ENCODE results near the gene OSBP2. TPM values are rescaled to one million over a fixed set of nuclear protein-coding genes. Genes with fewer than 3 reads are reported as not detected.
A peak's percentile ranks its signal among the peaks of the same experiment; 100 is the strongest.

The OSBP2 gene
- total RNA-seq, 4 donors from 2014 or later = 3.7 to 8.7 (median 4.7) TPM

- TF ChIP-seq, protein P1, sequence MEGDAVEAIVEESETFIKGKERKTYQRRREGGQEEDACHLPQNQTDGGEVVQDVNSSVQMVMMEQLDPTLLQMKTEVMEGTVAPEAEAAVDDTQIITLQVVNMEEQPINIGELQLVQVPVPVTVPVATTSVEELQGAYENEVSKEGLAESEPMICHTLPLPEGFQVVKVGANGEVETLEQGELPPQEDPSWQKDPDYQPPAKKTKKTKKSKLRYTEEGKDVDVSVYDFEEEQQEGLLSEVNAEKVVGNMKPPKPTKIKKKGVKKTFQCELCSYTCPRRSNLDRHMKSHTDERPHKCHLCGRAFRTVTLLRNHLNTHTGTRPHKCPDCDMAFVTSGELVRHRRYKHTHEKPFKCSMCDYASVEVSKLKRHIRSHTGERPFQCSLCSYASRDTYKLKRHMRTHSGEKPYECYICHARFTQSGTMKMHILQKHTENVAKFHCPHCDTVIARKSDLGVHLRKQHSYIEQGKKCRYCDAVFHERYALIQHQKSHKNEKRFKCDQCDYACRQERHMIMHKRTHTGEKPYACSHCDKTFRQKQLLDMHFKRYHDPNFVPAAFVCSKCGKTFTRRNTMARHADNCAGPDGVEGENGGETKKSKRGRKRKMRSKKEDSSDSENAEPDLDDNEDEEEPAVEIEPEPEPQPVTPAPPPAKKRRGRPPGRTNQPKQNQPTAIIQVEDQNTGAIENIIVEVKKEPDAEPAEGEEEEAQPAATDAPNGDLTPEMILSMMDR (IDR thresholded peaks at IDR 0.05) = no peak
- TF ChIP-seq POLR2A (IDR thresholded peaks at IDR 0.05) = no peak
- Histone ChIP-seq H3K4me3 (no peak overlapping the region), H3K27me3 (no peaks in the 10 kb centered on the region), H3K27ac (no peak overlapping the region), H3K4me1 (no peaks in the 10 kb centered on the region), H3K36me3 (no peaks in the 10 kb centered on the region), H3K9me3 (no peaks in the 10 kb centered on the region)
- DNase-seq = peak in 1 of 3 donors; percentile 49
Observed at GRCh38 chr22:30830907-30831306, 136.2 kb downstream of the OSBP2 start.

GRCh38 chr22:30832407-30832987 is 137.8 kb downstream of the OSBP2 start:
- peaks cover 0 to 2% (median 0%) of the 10 kb centered on the region in 4 donors for H3K9me3 ChIP-seq
- H3K27ac ChIP-seq = no peak overlapping the region
- no peaks in the 10 kb centered on the region for H3K36me3 ChIP-seq
- peak in 1 of 3 donors; percentile 18 for DNase-seq
- TF ChIP-seq POLR2A (IDR thresholded peaks at IDR 0.05) = no peak
- TF ChIP-seq, protein P1 (IDR thresholded peaks at IDR 0.05) = no peak
- no peaks in the 10 kb centered on the region for H3K27me3 ChIP-seq
- no peak overlapping the region for H3K4me3 ChIP-seq
- no peaks in the 10 kb centered on the region for H3K4me1 ChIP-seq

DNA sequence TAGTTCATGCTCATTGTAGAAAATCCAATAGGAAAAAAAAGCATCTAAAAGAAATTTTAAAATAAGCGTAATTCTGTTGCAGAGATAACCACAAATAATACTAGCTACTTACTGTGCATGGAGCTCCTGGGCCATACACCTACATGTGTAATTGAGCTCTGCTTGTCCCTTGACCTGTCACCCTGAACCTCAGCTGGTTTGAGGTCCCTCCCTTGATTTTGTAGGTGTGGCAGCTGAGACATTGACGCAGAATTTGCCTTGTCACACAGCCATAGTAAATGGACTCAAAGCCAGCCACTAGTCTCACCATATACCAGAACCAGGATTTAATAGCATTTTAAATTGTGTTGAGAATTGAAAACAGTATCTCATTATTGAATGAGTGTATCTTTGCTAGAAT is 138.6 kb downstream of the OSBP2 start:
- TF ChIP-seq, protein P1 (IDR thresholded peaks at IDR 0.05) = no peak
- TF ChIP-seq POLR2A (IDR thresholded peaks at IDR 0.05) = no peak
- DNase-seq = peak in 1 of 3 donors; percentile 39
- H3K9me3 ChIP-seq = peaks cover 0 to 4% (median 0%) of the 10 kb centered on the region in 4 donors
- no peaks in the 10 kb centered on the region for H3K36me3 ChIP-seq
- no peak overlapping the region for H3K27ac ChIP-seq
- H3K4me1 ChIP-seq = no peaks in the 10 kb centered on the region
- H3K27me3 ChIP-seq = no peaks in the 10 kb centered on the region
- no peak overlapping the region for H3K4me3 ChIP-seq

- H3K4me3 ChIP-seq = no peak overlapping the region
Observed at GRCh38 chr22:30837531-30837930, 142.9 kb downstream of the OSBP2 start.

DNA sequence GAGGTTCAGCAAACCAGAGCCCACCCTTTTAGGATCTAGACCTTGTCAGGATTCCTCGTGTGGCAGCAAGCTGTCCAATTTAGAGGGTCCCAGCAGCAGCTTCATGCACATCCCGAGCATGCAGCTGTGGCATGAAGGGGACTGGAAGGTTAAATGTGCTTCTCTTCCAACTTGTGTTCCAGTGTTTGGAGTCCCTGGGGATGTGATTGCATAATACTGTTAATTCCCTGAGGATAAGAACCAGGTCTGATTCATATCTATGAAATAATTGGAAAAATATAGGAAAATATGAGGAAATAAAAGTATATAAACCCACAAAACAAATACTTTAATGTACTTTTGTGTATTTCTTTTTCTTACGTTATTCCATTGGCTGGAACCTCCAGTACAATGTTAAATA is 143.4 kb downstream of the OSBP2 start:
- peak in 1 of 3 donors; percentile 3 for DNase-seq
- Histone ChIP-seq H3K4me1 (no peaks in the 10 kb centered on the region), H3K36me3 (no peaks in the 10 kb centered on the region), H3K27ac (no peak overlapping the region), H3K27me3 (no peaks in the 10 kb centered on the region), H3K4me3 (no peak overlapping the region), H3K9me3 (peaks cover 0 to 4% (median 0%) of the 10 kb centered on the region in 4 donors)
- TF ChIP-seq POLR2A (IDR thresholded peaks at IDR 0.05) = no peak
- TF ChIP-seq, protein P1 (IDR thresholded peaks at IDR 0.05) = no peak

More at GRCh38 chr22:30837531-30837930, 142.9 kb downstream of the OSBP2 start:
- H3K4me1 ChIP-seq = no peaks in the 10 kb centered on the region
- peaks cover 0 to 4% (median 0%) of the 10 kb centered on the region in 4 donors for H3K9me3 ChIP-seq
- H3K27me3 ChIP-seq = no peaks in the 10 kb centered on the region
- H3K36me3 ChIP-seq = no peaks in the 10 kb centered on the region
- peak in 1 of 3 donors; percentile 14 for DNase-seq
- H3K27ac ChIP-seq = no peak overlapping the region
- TF ChIP-seq POLR2A (IDR thresholded peaks at IDR 0.05) = no peak
- TF ChIP-seq, protein P1 (IDR thresholded peaks at IDR 0.05) = no peak
